Kasumi-1 (cell line): ENCODE results near the gene SLC16A12.
"Not testable (repeated sequence)": the region's sequence is repeated elsewhere in the genome, so short reads cannot be mapped to it uniquely, and the experiment has no call there.

Experiments
- DNase-seq, 2 experiments: peaks; one replicate each; lab custom pipeline; 2025; lab: John Stamatoyannopoulos, UW

SLC16A12 gene

GRCh38 chr10:89469517-89469916 lies 65.9 kb downstream of the SLC16A12 start:
- no peak for DNase-seq

DNA sequence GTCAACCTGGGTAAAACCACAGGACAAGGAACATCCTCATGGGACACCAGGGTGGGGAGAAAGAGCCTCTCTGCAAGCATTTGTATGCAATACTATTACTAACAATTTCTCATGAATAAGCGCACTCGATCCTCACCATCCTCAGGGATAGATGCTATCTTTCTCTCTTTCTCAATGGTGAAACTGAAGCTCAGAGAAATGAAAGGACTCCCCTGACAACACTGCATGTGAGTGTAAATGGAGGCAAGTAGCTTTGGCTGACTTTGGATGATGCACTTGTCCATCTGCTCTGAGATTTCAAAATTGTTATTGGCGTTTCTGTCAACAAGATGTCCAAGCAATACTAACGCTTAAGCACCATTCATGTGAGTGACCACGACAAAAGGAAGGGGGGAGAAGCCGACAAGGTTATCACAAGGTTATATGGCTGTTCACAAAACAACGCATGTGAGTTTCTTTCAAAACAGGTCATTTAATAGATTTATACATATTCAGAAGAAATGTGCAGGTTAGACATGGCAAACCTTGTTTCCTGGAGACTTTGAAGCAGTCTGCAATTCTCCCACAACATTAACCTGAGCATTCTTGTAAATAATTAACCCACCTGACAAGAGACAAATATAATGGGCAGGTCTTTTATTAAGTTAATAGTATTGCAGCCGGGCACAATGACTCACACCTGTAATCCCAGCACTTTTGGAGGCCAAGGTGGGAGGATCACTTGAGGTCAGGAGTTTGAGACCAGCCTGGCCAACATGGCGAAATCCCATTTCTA lies 67.0 kb downstream of the SLC16A12 start:
- DNase-seq, result no peak

GRCh38 chr10:89466599-89467035 lies 68.8 kb downstream of the SLC16A12 start:
- peak; percentile 87 to 93 for DNase-seq

DNA sequence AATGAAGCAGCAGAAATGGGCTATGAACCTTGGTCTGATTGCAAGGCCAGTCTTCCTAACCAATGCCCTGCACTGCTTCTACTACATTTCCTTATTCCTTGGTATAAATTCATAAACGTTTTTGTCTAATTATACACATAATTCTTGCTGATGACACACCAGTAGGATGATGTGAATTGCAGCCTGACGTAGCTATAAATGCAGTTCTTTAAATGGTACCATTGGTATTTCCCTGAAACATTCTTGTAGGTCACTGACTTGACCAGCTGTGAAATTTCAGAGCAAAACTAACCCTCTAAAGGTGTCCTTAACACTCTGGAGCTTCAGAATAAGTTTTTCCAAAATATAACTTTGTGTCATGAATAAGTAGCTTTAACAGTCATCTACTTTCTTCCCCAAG lies 70.2 kb downstream of the SLC16A12 start:
- no peak for DNase-seq

GRCh38 chr10:89463846-89464537 lies 71.4 kb downstream of the SLC16A12 start:
- no peak for DNase-seq

- DNase-seq, result no peak
These were observed 76.6 kb downstream of the SLC16A12 start for GRCh38 chr10:89458784-89459183.

DNA sequence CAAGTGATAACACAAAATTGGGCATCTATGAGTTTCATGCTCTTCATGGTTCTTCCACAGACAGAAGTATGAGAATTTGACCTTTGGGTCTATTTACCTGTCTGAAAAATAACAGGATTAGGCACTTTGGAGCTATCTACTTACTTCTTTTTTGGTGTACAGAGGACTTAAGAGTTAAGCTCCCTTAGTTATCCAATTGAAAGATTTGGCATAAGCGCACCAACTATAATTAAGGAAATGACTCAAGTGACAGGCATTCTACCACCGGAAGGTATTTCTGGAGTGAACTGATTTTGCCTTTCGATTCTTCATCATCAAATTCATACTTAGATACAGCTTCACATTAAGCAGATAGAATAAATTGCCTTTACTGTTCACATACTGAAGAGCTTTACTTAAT lies 77.1 kb downstream of the SLC16A12 start:
- DNase-seq, result no peak

GRCh38 chr10:89454561-89455347 lies 80.6 kb downstream of the SLC16A12 start:
- DNase-seq, result no peak

GRCh38 chr10:89452193-89452592 lies 83.2 kb downstream of the SLC16A12 start:
- DNase-seq, result no peak

- DNase-seq, result no peak
These were observed 84.5 kb downstream of the SLC16A12 start for GRCh38 chr10:89450901-89451300.

DNA sequence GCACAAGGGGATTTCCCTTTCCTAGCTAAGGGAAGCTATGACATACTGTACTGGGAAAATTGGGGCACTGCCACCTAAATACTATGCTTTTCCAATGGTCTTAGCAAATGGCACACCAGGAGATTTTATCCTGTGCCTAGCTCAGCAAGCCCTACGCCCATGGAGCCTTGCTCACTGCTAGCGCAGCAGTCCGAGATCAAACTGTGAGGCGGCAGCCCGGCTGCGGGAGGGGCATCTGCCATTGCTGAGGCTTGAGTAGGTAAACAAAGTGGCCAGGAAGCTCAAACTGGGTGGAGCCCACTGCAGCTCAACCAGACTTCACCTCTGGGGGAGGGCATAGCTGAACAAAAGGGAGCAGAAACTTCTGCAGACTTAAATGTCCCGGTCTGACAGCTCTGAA lies 90.6 kb downstream of the SLC16A12 start:
- DNase-seq, result not testable (repeated sequence)

GRCh38 chr10:89442289-89442688 lies 93.1 kb downstream of the SLC16A12 start:
- DNase-seq, result no peak

GRCh38 chr10:89440226-89441009 lies 95.0 kb downstream of the SLC16A12 start:
- DNase-seq, result no peak

- DNase-seq, result no peak
These were observed 96.9 kb downstream of the SLC16A12 start for GRCh38 chr10:89438525-89438924.

GRCh38 chr10:89431977-89432376 lies 103.4 kb downstream of the SLC16A12 start:
- no peak for DNase-seq

DNA sequence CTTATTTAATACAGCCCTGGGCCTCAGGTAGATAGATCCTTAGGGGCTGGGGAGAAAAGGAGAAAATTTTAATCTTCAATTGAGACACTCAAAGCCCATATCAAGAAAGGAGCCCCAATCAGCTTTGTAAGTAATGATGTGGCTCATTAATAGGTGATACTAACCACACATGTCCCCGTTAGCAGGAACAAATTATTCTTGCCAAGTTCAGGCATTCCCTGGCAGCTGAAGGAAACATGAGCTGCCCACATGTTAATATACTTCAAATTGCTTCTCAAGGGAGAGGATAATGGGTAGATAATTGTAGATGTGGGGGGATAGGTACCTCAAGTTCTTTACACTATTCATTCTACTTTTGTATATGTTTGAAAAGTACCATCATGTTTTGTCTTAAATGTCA lies 106.5 kb downstream of the SLC16A12 start:
- no peak for DNase-seq

DNA sequence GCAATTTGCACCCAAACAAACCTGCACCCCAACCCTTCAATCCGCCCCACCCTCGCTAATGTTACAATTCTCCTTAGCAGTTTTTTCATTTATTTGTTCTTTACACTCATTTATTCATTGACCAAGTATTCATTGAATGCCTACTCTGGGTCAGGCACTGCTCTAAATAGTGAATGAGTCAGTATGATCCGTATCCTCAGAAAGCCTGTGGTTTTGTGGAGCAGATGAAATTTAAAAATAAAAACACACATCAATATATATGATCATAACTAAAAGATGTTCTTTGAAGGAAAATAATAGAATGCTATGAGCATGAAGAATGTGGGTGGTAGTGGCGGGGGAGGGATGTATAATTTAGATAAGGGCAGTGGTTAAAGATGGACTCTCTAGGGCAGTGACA lies 107.8 kb downstream of the SLC16A12 start:
- DNase-seq, result no peak

GRCh38 chr10:89426230-89426868 lies 109.0 kb downstream of the SLC16A12 start:
- peak; percentile 76 to 87 for DNase-seq

DNA sequence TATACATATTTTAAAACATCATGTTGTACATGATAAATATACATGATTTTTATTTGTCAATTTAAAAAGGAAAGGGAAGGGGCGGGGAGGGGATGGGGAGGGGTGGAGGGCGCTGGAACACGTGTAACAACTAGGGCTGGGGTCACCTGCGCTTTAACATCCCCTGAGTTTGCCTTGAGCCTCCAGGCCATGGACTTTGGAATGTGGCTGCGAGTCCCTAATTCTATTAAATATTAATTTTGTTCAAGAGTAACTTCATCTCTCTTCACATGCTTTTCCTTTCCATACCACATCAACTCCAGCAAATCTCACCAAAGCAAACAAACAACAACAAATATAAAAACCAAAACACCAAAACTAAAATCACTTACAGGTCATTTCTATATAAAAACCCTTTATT lies 110.4 kb downstream of the SLC16A12 start:
- DNase-seq, result no peak

GRCh38 chr10:89421018-89421476 lies 114.3 kb downstream of the SLC16A12 start:
- DNase-seq, result no peak

DNA sequence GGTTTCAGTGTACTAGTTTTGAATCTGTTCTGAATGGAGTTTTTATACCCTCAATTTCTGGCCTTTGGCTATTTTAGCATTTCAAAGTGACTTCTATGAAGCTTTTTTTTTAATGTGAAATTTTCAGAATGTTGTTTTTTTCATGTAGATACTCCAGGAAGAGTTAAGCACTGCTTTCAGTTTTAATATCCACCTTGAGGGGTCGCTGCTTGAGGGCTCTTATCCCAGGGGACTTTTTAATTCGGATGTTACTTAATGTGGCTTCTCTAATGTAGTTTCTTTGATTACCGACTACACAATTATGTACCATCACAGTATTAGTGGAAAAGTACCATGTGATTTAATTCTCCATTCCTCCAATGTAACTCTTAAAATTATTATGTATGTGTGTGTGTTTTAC lies 115.8 kb downstream of the SLC16A12 start:
- peak in 1 of 2 experiments; percentile 31 for DNase-seq
